ENCODE results near the gene HCRTR1. TPM values are rescaled to one million over a fixed set of nuclear protein-coding genes. Genes with fewer than 3 reads are reported as not detected.

HCRTR1 gene
- total RNA-seq, 3 donors from 2014 or later: not detected

GRCh38 chr1:31650161-31651088, 32.9 kb downstream of the HCRTR1 start:
- Histone ChIP-seq H3K9me3 (no peaks in the 10 kb centered on the region), H3K36me3 (ENCODE audit: low read depth) (no peaks in the 10 kb centered on the region), H3K4me1 (ENCODE audit: low read depth) (peaks cover under 1% of the 10 kb centered on the region), H3K4me3 (no peak overlapping the region)
- TF ChIP-seq CTCF (IDR thresholded peaks at IDR 0.05): no peak
- DNase-seq (no peak), ATAC-seq (no peak)
- intact Hi-C loops (cut with DNase I, micrococcal nuclease): no loop called here

GRCh38 chr1:31651089-31651420, 33.6 kb downstream of the HCRTR1 start:
- ATAC-seq (no peak), DNase-seq (no peak)
- TF ChIP-seq CTCF (IDR thresholded peaks at IDR 0.05): no peak
- no peaks in the 10 kb centered on the region for H3K36me3 ChIP-seq (ENCODE audit: low read depth)
- no peak overlapping the region for H3K4me3 ChIP-seq
- intact Hi-C loops (cut with DNase I, micrococcal nuclease): no loop called here
- H3K9me3 ChIP-seq: no peaks in the 10 kb centered on the region
- no peaks in the 10 kb centered on the region for H3K4me1 ChIP-seq (ENCODE audit: low read depth)

DNA sequence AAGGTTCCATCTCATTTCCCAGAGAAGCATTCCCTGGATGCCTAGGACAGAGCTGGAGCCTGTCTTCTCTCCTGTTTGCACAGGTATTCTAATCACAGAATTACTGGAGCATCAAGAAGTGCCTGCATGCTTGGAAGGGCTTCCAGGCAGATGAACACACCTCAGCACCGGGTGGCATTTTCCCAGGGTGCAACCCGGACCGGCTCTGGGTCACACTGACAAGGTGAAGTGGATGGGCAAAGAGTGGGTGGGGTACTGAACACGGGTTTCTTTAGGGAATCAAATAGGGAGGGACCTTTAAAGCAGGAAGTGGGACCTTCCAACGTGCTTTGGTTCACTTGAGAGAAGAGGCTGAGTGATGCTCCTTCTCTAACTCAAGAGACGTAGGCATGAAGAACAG, 34.3 kb downstream of the HCRTR1 start:
- H3K4me3 ChIP-seq: no peak overlapping the region
- H3K4me1 ChIP-seq (ENCODE audit: low read depth): no peaks in the 10 kb centered on the region
- no peaks in the 10 kb centered on the region for H3K9me3 ChIP-seq
- intact Hi-C loops (cut with DNase I, micrococcal nuclease): no loop called here
- no peak for TF ChIP-seq CTCF (IDR thresholded peaks at IDR 0.05)
- no peaks in the 10 kb centered on the region for H3K36me3 ChIP-seq (ENCODE audit: low read depth)
- DNase-seq: no peak
- no peak for ATAC-seq

GRCh38 chr1:31652891-31653499, 35.5 kb downstream of the HCRTR1 start:
- no peaks in the 10 kb centered on the region for H3K9me3 ChIP-seq
- intact Hi-C loops (cut with DNase I, micrococcal nuclease): no loop called here
- H3K4me3 ChIP-seq: no peak overlapping the region
- TF ChIP-seq CTCF (IDR thresholded peaks at IDR 0.05): no peak
- H3K4me1 ChIP-seq (ENCODE audit: low read depth): no peaks in the 10 kb centered on the region
- ATAC-seq (no peak), DNase-seq (no peak)
- no peaks in the 10 kb centered on the region for H3K36me3 ChIP-seq (ENCODE audit: low read depth)

- H3K36me3 ChIP-seq (ENCODE audit: low read depth): no peaks in the 10 kb centered on the region
- no peak for TF ChIP-seq CTCF (IDR thresholded peaks at IDR 0.05)
- H3K4me3 ChIP-seq: no peak overlapping the region
- no peaks in the 10 kb centered on the region for H3K4me1 ChIP-seq (ENCODE audit: low read depth)
- H3K9me3 ChIP-seq: no peaks in the 10 kb centered on the region
- DNase-seq (no peak), ATAC-seq (no peak)
- intact Hi-C loops (cut with DNase I, micrococcal nuclease): no loop called here
Measured at GRCh38 chr1:31653717-31654473, 36.4 kb downstream of the HCRTR1 start.
